Keratinocyte (primary cell): Measurements from ENCODE around the gene MTA1.

Source experiments
- EZH2 ChIP-seq: IDR thresholded peaks from one replicate; pipeline ENCODE4 v1.6.1; 2012; ENCODE audit warnings: inconsistent platforms, mild to moderate bottlenecking, low read length, moderate library complexity
- TF ChIP-seq, protein P1 (sequence below), 3 experiments: IDR thresholded peaks in 1 of 3; conservative IDR thresholded peaks in 1 of 3; optimal IDR thresholded peaks in 1 of 3; 2 replicates in 2 of 3; 3 replicates in 1 of 3; pipeline versions ENCODE3 to v1.5.1; 2011; ENCODE audit warnings: low read length in 3 of 3, mild to moderate bottlenecking in 3 of 3, moderate library complexity in 2 of 3, control low read depth in 1 of 3, inconsistent platforms in 1 of 3; ENCODE audit not compliant: insufficient read depth in 2 of 3; ENCODE audit errors: extremely low read depth in 1 of 3

DNA sequence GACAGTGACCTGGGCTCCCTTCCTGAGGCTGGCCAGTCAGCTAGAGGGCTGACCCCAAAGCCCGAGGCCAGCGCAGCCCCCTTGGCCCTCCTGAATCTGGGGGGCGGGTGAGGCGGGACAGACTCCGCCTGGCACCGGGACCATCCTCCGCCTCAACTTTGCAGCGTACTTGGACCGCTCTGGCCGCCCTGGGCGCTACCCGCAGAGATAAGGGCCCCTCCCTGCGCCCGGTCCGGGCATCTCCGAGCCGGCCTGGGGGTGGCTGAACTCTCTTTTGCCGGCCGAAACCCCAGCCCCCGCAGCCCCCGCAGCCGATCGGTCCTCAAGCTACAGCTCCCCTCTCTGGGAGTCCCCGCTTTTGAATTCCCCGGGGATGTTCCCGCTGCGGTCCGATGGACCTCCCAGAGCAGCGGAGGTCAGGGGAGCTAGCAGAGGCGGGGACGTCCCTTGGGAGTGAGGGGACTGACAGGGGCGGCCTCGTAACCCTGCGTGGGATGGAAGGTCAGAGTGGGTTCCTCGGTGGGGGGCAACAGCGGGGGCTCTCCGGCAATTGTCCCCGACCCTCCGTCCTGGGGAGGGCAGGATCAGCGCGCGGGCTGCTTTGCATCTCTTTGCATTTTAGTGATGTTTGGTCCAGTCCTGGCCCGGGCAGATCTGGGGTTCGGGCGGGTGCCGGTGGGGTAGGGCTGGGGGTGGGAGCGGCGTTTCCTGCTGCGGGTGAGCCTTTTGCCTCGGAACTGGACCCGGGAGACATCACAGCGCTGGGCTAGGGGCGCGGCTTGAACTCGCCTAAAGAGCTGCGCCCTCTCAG lies 66.7 kb downstream of the MTA1 start, which contains the start of gene CRIP1:
- TF ChIP-seq, protein P1, sequence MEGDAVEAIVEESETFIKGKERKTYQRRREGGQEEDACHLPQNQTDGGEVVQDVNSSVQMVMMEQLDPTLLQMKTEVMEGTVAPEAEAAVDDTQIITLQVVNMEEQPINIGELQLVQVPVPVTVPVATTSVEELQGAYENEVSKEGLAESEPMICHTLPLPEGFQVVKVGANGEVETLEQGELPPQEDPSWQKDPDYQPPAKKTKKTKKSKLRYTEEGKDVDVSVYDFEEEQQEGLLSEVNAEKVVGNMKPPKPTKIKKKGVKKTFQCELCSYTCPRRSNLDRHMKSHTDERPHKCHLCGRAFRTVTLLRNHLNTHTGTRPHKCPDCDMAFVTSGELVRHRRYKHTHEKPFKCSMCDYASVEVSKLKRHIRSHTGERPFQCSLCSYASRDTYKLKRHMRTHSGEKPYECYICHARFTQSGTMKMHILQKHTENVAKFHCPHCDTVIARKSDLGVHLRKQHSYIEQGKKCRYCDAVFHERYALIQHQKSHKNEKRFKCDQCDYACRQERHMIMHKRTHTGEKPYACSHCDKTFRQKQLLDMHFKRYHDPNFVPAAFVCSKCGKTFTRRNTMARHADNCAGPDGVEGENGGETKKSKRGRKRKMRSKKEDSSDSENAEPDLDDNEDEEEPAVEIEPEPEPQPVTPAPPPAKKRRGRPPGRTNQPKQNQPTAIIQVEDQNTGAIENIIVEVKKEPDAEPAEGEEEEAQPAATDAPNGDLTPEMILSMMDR (optimal IDR thresholded peaks at IDR 0.05 in 1 of 3, IDR thresholded peaks at IDR 0.05 in 1 of 3, conservative IDR thresholded peaks at IDR 0.05 in 1 of 3; ENCODE audit: extremely low read depth in 1 of 3, insufficient read depth in 2 of 3, low read length in 3 of 3), result no peak
- TF ChIP-seq EZH2, result peak; percentile 82
